ENCODE data around the gene LCOR.

Gene LCOR

GRCh38 chr10:96947036-96947435 is 114.9 kb downstream of the LCOR start:
- no peak for DNase-seq

GRCh38 chr10:96949039-96949683 is 117.1 kb downstream of the LCOR start:
- DNase-seq: no peak

- DNase-seq: no peak
These were observed 119.9 kb downstream of the LCOR start for GRCh38 chr10:96951954-96952353.

GRCh38 chr10:96955794-96956193 is 123.7 kb downstream of the LCOR start:
- no peak for DNase-seq

- no peak for DNase-seq
These were observed 126.0 kb downstream of the LCOR start for GRCh38 chr10:96958071-96958470.

- no peak for DNase-seq
These were observed 127.6 kb downstream of the LCOR start for GRCh38 chr10:96959733-96960132.

- DNase-seq: no peak
These were observed 128.8 kb downstream of the LCOR start for GRCh38 chr10:96960872-96961271.

- no peak for DNase-seq
These were observed 132.0 kb downstream of the LCOR start for GRCh38 chr10:96964131-96964530.

GRCh38 chr10:96967847-96968246 is 135.7 kb downstream of the LCOR start:
- no peak for DNase-seq

GRCh38 chr10:96968682-96969423 is 136.8 kb downstream of the LCOR start:
- no peak for DNase-seq

- no peak for DNase-seq
These were observed 139.2 kb downstream of the LCOR start for GRCh38 chr10:96971324-96971723.

GRCh38 chr10:96972264-96972663 is 140.2 kb downstream of the LCOR start:
- no peak for DNase-seq

GRCh38 chr10:96973809-96974747 is 142.0 kb downstream of the LCOR start:
- no peak for DNase-seq

- DNase-seq: no peak
These were observed 143.0 kb downstream of the LCOR start for GRCh38 chr10:96975136-96975535.

- no peak for DNase-seq
These were observed 146.6 kb downstream of the LCOR start for GRCh38 chr10:96978621-96979154.

- no peak for DNase-seq
These were observed 150.2 kb downstream of the LCOR start for GRCh38 chr10:96982149-96982930.

GRCh38 chr10:96984541-96985131 is 152.5 kb downstream of the LCOR start:
- no peak for DNase-seq

GRCh38 chr10:96986200-96986856 is 154.2 kb downstream of the LCOR start:
- DNase-seq: no peak

GRCh38 chr10:96987141-96987841 is 155.2 kb downstream of the LCOR start:
- DNase-seq: no peak

- DNase-seq: no peak
These were observed 155.7 kb downstream of the LCOR start for GRCh38 chr10:96987842-96988175.

- no peak for DNase-seq
These were observed 156.3 kb downstream of the LCOR start for GRCh38 chr10:96988426-96988825.
